GM21390 (cell line): ENCODE measurements around the gene CDHR1.
A peak's percentile ranks its signal among the peaks of the same experiment; 100 is the strongest.

Source experiments
- ATAC-seq: cut with Tn5 transposase; IDR thresholded peaks from one replicate; pipeline ENCODE4 v1.9.1; 2021; ENCODE audit not compliant: unreplicated experiment

CDHR1 gene

DNA sequence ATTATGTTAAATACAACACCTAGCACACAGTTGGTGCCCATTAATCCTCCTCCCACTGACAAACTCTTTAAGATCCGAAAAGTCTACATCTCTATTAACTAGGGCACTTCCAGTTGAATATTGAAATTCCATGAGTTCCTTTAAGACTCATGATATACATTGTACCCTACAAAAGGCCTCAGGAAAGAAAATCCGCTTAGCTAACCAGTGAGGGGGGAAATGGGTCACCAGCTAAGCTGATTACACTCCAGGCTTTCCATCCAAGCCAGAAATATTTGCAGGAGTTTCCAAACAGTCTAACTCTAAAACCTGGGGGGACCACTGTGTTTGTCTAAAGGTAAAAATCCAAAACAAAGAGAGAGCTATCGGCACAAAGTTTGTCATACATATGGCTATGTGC lies 32.3 kb downstream of the CDHR1 start:
- no peak for ATAC-seq

DNA sequence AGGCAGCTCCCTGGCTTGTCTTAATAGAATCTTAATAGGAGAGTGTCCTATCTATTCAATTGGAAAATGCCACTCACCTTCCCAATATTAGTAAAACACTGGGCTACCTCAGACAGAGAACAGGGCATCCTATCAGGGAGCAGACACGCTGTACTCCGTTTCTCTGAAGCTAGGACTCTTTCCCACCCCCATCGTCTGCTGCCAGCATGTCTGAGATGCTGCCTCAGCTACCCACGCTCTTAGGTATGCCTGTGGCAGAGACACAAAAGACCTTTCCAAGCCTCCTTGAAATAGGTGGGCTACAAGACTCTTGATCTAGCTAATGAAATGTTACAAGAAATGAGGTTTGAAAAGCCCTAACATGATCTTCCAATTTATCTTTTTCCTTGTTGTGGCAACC lies 33.5 kb downstream of the CDHR1 start:
- ATAC-seq = no peak

DNA sequence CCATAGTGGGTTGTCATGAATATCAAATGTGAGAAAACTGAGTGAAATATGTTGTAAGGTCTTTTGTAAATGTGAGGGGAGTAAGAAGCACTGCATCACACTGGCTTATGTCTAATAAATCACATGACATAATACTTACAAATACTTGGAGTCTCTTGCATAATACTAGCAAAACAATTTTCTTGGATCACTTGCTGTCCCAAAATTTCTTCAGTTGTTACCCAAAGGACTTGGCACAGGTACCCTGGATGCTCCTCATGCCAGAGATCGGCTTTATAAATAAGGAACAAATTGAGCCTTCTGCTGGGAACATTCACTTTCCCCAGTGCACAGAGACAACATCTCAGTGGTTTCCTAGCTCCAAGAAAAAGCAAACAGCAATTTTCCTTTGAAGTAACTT lies 36.0 kb downstream of the CDHR1 start:
- no peak for ATAC-seq

DNA sequence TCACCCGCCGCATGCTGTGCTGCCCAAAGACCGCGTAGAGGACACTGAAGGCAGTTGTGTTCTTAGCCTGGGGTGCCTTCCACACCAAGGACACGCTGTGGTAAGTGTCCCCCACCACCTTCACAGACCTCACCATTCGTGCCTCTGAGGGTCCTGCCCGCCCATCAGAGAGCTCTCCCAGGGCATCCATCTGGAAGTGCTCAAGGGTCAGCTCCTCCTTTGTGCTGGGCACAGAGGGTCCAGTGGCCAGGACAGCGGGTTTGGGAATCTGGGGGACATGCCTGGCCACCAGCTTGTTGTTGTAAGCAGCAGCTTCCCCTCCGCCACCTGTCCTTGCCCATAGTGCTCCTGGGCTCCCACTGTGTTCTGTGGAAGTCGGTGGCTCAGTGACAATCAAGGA lies 38.0 kb downstream of the CDHR1 start:
- no peak for ATAC-seq

DNA sequence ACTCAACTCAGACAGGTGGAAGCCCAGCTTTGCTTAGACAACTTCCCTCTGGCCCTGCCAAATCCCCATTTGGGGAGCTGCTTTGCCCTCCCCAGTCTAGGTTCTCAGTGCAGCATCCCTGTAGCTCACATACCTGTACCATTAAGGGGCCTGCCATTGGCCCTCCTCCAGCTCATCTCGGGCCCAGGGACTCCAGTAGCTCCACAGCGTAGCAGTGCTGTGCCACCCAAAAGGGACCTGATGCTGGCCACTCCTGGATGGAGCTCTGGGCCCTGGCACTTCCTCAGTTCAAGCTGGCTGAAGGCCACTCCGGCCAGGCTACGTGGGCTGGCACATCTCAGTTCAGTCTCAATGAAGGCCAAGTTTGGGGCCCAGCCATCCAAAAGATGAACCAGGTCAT lies 39.6 kb downstream of the CDHR1 start:
- no peak for ATAC-seq

DNA sequence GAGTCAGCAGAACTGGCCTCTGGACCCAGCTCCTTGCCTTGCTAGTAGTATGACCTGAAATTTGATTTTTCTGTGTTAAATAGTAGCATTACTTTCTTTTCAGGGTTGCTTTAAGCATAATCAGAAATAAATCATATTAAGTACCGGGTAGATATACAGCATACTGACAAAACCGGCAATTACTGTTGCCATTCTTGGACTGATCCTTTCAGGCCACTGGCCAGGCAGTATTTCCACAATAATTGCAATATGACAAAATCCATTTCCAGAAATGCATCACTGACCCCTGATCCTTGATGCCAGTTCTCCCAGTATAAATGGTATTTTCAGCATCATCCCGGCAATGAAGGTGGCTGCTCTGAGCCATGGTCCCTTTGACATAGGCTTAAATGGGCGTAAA lies 40.1 kb downstream of the CDHR1 start:
- no peak for ATAC-seq

DNA sequence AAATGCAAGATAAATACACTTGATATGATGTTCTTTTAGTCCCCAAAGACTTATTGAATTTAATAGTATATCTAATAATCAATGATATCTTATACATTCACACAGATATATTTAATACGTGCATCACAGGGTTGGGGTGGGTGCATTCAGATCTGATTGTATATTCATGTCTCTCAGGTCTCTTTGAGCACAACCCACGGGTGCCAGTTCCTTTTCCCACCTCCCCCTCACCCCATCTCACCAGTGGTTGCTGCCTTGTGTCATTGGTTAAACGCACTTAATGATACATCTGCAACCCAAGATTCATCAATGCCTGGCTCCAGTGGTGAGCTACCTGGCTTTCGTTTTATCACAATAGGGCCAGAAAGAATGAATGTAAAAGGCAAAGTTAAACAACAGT lies 40.8 kb downstream of the CDHR1 start:
- no peak for ATAC-seq

DNA sequence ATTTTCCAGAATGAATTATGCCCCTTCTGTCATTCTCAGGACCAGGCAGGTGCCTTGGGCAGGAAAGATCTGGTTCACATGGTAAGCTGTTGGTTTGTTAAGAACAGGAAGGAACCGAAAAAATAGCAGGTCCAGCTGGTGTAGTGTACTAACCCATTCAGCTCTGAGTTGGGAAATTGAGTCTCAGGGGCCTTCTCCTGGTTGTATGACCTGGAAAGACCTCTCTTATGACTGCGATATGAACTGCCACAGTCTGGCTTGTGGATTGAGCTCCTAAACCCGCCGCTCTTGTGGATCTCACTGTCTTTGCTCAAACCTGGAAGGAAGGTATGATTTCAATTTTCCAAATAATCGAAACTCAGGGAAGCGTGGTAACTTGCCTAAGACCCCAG lies 42.5 kb downstream of the CDHR1 start:
- ATAC-seq = no peak

DNA sequence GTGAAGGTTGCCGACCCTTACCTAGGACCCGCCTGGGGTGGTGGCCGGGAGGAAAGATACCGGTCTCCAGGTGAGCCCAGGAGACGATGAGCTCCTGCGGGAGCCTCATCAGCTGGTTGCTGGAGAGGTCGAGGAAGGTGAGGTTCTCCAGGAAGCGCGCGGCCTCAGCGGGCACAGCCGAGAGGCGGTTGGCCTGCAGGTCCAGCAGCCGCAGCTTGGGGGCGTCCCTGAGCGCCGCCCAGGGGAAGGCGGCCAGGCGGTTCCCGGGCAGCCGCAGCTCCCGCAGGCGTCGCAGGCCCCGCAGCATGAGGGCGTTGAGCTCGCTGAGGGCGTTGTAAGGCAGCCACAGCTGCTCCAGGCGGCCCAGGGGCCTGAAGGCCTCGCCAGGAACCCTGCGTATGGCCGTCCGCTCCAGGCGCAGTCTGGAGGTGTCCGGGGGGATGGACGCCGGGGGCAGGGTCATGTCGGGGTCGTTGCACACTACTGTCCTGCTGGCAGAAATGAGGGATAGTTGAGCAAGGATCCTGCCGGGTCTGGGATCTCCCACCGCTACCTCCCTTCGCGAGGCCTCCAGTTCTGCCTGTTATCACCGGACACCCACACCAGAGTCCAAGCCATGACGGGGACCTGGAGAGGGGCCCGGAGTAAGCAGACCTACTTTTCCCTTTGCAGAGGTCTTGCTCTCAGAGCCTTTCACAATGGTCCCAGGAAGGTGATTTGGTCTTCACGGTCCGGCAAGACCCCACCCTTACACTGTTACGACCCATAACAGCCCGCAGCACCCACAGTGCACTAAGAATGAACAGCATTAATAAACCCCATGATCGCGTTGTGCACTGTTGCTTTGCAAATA lies 43.1 kb downstream of the CDHR1 start:
- ATAC-seq = no peak

DNA sequence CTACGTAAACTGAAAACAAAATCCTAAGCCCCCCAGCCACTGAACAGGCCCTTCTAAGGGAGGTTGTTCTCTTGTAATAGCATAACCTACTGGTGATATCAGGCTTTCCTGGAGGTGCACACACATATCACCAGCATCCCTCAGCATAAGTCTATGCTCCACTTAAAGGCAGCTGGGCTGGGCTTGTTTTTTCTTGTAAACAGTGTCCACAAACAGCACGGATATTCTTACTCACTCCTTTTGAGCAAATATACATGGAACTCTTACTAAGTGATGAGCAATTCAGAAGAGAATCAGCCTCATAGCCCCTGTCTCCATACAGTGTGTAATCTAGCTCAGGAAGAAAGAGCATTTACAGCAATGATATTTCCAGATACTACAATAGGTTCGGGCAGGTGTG lies 44.6 kb downstream of the CDHR1 start:
- no peak for ATAC-seq

DNA sequence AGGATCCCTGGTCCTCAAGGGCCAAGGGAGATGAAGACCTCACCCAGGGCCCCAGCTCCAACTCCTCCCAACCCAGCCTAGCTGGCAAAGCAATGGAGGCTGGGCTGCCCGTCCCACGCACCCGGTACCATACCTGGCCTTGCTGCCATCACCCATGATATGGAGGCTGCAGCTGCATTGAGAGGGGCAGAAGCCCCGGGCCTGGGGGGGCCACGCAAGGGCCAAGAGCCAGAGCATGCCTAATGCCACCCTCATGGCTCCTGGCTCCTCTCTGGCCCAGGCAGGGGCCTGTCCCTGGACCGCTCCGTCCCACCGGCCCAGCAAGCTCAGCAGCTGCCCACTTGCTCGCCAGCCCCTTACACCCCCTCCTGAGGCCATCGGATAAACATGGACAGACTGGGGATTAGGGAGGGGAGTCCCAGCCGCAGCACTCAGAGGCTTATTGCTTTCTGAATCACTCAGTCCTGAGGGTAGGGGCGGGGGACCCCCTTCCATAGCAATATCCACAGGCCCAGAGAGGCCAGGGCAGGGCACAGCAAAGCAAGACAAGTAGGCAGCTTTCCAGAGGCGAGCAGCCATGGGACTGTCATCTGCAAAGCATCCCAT lies 47.0 kb downstream of the CDHR1 start, which contains the start of gene LRIT1:
TSS of gene LRIT1 (minus strand) at position 362 of the 606 bp plus-strand sequence. CDS start at position 255, 107 bp downstream.
- ATAC-seq = no peak

DNA sequence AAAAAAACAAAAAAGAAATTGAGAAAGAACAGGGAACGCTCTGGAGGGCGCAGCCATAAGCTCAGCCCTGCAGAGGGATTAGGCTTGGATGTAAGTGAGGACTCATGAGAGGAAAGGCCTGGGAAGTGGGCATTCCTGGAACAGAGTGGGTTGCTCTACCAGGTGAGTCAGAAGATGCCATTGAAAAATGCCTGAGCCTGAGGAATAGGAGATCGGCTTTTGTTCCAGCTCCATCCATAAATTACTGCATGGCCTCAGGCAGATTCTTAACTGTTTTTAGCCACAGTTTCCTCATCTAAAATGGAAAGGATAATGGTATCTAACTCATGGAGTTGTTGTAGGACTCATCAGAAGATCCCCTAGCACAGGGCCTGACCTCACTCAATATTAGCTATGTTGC lies 49.4 kb downstream of the CDHR1 start:
- ATAC-seq = no peak

DNA sequence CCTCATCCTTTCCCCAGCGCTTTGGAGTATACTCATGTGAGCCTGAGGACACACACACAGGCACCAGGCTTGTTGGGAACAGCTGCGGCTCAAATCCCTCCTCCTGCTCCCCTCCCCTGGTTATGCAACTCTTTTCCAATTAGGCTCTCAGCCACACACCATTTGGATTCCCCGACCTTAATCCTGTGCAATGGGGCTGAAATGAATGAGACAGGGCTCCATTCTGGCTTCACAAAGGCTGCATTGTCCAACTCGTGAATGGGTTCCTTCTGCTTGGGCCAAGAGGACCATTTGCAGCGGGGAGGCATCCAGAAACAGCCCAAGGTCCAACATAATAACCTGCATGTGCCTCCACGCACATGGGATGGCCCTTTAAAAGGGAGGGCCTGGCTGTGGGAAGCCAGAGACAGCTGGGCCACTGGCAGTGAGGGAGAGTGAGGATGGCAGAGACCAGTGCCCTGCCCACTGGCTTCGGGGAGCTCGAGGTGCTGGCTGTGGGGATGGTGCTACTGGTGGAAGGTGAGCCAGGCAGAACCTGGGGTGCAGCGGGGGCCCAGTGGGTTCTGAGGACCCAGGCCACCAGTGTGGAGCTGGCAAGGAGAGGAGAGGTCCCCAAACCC lies 50.4 kb downstream of the CDHR1 start, which contains the start of gene RGR:
TSS of gene RGR (plus strand) at position 403 of the 620 bp plus-strand sequence. CDS start at position 441, 38 bp downstream.
- ATAC-seq = no peak

DNA sequence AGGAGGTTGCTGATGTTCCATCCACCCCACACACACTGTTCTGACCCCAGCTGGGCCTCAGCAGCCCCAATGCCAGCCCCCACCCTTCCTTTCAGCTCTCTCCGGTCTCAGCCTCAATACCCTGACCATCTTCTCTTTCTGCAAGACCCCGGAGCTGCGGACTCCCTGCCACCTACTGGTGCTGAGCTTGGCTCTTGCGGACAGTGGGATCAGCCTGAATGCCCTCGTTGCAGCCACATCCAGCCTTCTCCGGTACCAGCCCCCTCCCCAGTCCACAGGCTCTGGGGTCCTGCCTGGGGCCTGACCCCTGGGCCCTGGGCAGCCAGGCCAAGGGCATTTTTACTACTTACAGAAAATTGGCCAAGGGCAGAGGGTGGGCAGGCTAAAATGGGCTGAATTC lies 53.2 kb downstream of the CDHR1 start:
- no peak for ATAC-seq

DNA sequence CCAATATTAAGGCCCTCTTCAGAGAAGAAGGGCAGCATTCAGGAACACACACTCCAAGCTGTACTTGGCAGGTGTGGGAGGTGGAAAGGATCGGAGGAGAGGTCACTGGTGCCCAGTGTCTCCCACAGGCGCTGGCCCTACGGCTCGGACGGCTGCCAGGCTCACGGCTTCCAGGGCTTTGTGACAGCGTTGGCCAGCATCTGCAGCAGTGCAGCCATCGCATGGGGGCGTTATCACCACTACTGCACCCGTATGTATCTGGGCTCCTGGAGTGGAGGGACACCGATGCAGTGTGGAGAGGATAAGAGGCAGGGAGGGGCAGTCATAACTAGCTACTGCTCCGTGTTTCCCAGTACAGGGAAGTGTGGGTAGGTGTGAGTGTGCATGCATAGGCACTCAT lies 54.5 kb downstream of the CDHR1 start:
- no peak for ATAC-seq

DNA sequence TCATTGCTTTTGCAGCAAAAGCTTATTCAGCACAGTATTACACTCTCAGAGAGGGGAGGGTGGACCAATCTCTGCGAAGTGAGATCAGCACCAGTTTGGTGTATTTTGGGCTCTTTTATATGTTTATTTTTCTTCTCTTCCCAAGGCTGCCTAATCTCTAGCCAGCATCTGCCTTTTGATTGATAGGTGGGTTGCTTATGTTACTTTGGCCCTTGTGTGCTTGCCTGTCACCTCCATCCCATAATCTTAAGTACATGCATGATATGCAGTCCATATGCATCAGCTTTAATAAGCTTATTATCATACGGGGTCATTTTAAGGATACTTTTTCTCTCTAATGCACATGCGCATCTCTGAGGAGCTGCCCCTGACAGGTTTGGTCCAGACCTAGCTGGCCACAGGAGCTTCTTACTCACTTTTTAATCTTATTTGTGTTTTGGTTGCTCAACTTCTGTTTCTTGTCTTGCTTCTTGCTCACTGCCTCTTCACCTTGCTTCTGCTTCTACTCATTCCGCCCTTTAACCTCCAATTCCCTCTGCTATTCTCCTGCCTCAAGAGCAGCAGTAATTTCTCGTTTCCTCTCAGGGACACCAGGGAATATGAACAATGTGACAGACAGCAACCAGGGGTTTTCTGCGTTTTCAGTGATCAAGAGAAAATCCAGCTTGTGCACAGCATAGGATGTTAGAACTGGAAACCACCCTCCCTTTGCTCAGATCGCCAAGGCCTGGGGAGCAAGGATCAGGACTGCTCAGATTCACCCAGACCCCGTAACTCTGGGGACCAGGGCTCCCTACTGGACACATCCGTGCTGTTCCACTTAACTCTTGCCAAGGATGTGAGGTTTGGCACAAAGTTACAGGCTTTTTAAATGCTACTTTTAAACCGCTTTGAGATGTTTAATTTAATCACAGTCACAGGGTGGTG lies 60.5 kb downstream of the CDHR1 start:
- no peak for ATAC-seq

DNA sequence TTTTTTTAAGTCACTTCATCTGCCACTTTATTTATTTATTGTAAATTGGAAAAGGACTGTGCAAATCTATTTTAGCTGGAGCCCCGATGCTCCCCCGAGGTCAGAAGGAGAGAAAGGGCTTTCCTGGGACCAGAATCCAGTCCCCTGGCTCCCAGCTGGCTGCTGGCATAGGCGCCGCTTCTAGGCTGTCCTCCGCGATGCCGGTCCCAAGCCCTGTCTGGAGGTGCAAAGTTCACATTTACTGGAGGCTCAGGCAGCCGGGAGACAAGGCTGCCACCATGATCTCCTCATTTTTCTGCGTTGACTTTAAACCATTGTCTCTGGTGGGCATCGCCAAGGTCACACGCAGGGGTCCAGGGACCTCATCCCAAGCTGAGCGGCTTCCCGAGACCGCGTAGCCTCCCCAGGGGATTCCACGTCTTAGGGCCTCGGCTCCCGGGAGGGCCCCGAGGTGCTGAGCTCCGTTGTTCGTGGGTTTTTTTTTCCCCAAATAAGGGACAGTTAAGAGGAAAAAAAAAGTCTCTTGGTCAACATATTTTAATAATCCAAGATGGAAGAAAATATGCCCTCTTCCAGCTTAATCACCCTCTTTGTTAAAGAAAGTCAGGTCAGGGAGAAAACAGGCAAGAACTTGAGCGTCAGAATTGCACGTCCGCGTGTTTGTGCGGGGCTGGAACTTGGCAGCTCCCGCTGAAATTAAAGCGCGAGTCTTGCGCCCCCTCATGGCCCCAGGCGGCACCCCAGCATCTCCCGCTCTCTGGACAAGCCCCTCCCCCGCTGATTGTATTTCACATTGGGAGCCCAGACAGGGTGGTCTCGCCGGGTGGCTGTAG lies 62.4 kb downstream of the CDHR1 start:
- peak; percentile 75 for ATAC-seq

DNA sequence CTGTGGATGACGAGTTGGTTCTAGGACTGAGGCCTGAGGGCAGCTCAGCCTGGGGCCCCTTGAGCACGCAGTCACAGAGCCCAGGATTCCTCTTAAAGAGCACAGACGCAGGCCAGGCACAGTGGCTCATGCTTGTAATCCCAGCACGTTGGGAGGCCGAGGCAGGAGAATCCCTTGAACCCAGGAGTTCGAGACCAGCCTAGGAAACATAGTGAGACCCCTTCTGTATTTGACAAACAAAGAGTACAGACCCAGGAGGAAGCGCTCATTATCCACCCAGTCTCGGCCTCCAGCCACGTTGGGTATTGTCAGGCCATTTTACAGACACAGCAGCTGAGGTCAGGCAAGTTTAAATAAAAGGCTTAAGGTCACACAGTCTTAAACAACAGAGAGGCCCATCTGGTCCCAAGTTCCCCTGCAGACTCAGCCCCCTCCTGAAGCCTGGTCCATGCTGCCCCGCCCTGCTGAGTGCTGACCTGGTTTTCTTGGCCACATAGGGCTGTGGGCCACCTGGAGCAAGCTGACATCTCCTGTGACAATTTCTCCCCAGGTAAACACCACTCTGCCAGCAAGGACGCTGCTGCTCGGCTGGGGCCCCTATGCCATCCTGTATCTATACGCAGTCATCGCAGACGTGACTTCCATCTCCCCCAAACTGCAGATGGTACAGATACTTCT lies 63.1 kb downstream of the CDHR1 start:
- ATAC-seq = no peak

DNA sequence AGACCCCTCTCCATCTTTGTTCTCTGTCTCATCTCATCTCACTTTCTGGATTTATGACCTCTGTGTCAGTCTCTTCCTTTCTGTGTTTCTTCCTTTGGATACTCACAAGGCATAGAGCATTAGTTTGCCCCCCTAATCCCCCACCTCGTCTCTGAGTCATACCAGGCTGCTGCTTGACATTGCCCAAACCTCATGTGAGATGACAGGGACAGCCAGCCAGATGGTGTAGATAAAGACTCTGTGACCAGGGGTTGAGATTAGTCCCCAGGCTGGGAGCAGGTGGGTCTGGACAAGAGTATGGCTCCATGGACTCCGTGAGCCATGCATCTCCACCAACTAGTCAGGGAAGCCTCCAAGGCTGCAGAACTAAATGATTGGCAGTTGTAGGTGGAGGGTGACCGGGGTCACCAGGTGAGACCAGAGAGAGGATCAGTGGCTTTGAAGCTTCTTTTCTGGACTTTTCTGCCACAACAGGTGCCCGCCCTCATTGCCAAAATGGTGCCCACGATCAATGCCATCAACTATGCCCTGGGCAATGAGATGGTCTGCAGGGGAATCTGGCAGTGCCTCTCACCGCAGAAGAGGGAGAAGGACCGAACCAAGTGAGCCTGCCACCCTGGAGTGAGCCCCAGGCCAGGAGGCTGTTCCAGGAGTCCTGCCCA lies 63.8 kb downstream of the CDHR1 start:
- ATAC-seq = no peak
